ENCODE results near the gene SGF29.
"Not testable (repeated sequence)": the region's sequence is repeated elsewhere in the genome, so short reads cannot be mapped to it uniquely, and the experiment has no call there.

The SGF29 gene

GRCh38 chr16:28603381-28604185 is 49.9 kb downstream of the SGF29 start:
- no peak for ATAC-seq (ENCODE audit: low read depth)
- Mint-ChIP-seq H3K9me3 (no peaks in the 10 kb centered on the region), H3K27ac (no peak overlapping the region), H3K27me3 (no peaks in the 10 kb centered on the region), H3K36me3 (no peaks in the 10 kb centered on the region), H3K4me1 (peaks cover 3% of the 10 kb centered on the region), H3K4me3 (no peak overlapping the region)
- DNase-seq (ENCODE audit: low spot score in 2 of 2): no peak

DNA sequence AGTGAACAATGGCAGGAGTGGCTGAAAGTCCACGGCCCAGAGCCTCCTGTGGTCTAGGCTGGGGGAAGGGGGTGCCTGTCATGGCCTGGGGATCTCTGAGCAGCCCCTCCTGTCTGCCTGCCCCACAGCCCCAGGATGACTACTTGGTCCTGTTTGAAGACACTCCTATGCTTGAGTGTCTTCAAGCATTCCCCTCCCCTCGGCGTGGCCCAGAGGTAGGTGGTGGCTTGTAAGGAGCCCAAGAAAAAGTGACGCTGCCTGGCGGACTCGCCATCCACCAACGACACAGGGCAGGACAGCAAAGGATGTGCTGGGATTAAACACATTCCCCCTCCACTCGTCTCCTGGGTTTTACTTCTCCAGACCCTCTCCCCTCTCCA is 50.5 kb downstream of the SGF29 start:
- Mint-ChIP-seq H3K36me3 (no peaks in the 10 kb centered on the region), H3K9me3 (no peaks in the 10 kb centered on the region), H3K27ac (no peak overlapping the region), H3K4me3 (no peak overlapping the region), H3K27me3 (no peaks in the 10 kb centered on the region), H3K4me1 (peaks cover 3% of the 10 kb centered on the region)
- DNase-seq (ENCODE audit: low spot score in 2 of 2) (no peak), ATAC-seq (ENCODE audit: low read depth) (no peak)

DNA sequence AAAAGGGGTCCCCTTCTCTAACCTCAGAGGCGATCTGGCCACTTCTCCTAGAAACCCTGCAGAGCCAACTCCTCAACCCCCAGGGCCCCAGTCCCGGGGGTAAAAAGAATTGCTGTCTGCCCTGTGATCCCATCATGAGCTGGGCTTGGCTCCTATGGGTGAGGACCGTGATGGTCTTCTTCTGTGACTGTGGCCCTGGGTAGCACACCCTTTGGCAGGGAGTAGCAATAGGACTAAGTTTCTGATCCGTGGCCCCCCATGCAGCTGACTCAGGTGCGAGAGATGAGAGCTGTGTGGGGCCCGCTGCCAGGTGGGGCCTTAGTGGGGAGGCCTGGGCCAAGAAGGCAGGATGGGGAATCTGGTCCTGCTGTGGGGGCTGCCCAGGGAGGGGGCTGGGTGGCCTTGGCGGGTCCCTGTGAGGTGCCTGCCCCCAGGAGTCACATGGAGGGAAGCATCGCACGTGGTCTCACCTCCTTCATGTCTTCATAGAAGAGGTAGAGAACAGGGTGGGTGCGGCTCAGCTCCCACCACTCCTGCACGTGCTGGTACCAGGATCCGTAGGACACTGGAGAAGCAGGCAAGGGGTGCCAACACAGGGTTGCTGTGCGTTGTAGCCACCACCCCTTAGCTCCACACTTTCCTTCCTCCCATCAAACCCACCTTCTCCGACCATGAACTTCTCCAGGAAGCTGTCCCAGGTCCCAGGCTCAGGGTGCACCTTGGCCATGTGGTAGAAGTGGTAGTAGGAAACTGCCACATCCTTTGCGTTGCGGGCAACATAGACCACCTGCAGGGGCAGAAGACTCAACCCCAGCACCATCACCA is 52.8 kb downstream of the SGF29 start:
- Mint-ChIP-seq H3K4me3 (no peak overlapping the region), H3K27me3 (no peaks in the 10 kb centered on the region), H3K4me1 (peaks cover 5% of the 10 kb centered on the region), H3K36me3 (no peaks in the 10 kb centered on the region), H3K9me3 (no peaks in the 10 kb centered on the region), H3K27ac (no peak overlapping the region)
- ATAC-seq (ENCODE audit: low read depth) (no peak), DNase-seq (ENCODE audit: low spot score in 2 of 2) (no peak)

DNA sequence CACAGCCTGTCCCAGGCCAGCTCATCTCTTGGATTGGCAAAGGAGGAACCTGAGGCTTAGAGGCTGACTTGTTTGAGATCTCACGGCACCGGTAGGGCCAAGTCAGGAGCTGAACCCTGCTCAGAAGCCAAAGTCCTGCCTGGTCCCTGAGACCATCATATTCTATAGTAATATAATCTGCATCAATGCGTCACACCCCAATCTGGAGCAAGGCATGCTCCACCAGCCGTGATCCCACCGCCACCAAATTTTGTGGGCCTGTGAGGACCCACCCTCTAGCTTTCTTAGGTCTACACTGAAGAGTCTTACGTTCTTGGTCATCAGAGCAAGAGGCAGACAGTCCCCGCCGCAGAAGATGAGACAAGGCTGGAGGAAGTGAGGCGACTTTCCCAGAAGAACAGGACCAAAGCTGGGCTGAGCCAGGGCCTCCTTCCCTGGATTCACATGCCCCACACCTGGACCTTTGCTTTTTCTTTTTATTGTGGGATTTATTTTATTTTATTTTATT is 53.5 kb downstream of the SGF29 start:
- DNase-seq (ENCODE audit: low spot score in 2 of 2) (no peak), ATAC-seq (ENCODE audit: low read depth) (no peak)
- peaks cover 5% of the 10 kb centered on the region for H3K4me1 Mint-ChIP-seq
- H3K4me3 Mint-ChIP-seq: no peak overlapping the region
- no peaks in the 10 kb centered on the region for H3K9me3 Mint-ChIP-seq
- no peaks in the 10 kb centered on the region for H3K36me3 Mint-ChIP-seq
- no peak overlapping the region for H3K27ac Mint-ChIP-seq
- H3K27me3 Mint-ChIP-seq: no peaks in the 10 kb centered on the region

- H3K4me1 Mint-ChIP-seq; H3K9me3 Mint-ChIP-seq; H3K27me3 Mint-ChIP-seq; H3K4me3 Mint-ChIP-seq; H3K27ac Mint-ChIP-seq; DNase-seq (ENCODE audit: low spot score in 2 of 2); ATAC-seq (ENCODE audit: low read depth); H3K36me3 Mint-ChIP-seq: not testable (repeated sequence)
These were observed 54.2 kb downstream of the SGF29 start for GRCh38 chr16:28607681-28608495.

DNA sequence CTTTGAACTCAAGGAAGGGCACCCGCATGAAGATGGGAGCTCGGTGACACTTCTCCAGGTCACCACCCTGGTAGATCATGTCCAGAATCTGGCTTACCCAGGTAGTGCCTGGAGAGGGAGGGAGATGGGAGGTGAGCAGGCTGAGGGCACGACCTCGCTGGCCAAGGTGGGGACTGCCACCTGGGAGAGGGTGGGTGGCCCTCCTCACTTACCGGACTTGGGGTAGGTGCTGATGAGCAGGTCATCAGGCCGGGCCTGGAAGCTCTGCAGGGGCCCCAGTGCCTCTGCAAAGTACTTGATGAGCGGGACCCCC is 54.7 kb downstream of the SGF29 start:
- not testable (repeated sequence) for H3K36me3 Mint-ChIP-seq; ATAC-seq (ENCODE audit: low read depth); H3K9me3 Mint-ChIP-seq; H3K4me1 Mint-ChIP-seq; H3K4me3 Mint-ChIP-seq; H3K27me3 Mint-ChIP-seq; DNase-seq (ENCODE audit: low spot score in 2 of 2); H3K27ac Mint-ChIP-seq

DNA sequence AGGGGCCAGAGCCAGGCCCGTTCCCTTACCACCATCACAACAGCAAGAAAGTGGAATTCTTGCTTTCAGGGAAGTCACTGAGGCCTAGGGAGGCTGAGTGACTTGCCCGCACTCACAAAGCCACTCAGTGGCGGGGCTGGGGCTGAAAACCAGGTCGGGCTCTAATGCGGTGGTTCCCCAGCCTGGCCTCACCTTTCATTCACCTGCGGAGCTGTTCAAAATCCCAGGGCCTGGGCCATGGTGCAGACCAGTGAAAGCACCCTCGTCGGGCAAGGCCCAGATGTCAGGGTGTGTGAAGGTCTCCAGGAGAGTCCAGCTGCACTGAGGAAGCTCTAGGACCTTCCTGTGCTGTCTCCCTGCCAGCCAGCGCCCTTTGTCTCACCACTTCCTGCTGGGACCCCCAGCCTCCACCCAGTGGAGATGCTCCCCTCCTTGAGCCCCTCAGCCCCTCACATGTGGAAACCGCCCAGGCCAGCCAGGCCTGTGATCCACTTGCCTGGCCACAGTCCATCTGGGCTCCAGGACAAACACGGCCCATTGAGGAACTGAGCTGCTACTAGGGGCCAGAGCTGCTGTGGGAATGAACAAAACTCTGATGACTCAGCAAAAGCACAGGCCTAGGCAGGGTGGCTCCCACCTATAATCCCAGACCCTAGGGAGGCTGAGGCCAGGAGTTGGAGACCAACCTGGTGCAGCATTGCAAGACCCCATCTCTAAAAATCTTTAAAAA is 55.3 kb downstream of the SGF29 start:
- DNase-seq (ENCODE audit: low spot score in 2 of 2); H3K36me3 Mint-ChIP-seq; H3K4me1 Mint-ChIP-seq; ATAC-seq (ENCODE audit: low read depth); H3K4me3 Mint-ChIP-seq; H3K27ac Mint-ChIP-seq; H3K27me3 Mint-ChIP-seq; H3K9me3 Mint-ChIP-seq: not testable (repeated sequence)

DNA sequence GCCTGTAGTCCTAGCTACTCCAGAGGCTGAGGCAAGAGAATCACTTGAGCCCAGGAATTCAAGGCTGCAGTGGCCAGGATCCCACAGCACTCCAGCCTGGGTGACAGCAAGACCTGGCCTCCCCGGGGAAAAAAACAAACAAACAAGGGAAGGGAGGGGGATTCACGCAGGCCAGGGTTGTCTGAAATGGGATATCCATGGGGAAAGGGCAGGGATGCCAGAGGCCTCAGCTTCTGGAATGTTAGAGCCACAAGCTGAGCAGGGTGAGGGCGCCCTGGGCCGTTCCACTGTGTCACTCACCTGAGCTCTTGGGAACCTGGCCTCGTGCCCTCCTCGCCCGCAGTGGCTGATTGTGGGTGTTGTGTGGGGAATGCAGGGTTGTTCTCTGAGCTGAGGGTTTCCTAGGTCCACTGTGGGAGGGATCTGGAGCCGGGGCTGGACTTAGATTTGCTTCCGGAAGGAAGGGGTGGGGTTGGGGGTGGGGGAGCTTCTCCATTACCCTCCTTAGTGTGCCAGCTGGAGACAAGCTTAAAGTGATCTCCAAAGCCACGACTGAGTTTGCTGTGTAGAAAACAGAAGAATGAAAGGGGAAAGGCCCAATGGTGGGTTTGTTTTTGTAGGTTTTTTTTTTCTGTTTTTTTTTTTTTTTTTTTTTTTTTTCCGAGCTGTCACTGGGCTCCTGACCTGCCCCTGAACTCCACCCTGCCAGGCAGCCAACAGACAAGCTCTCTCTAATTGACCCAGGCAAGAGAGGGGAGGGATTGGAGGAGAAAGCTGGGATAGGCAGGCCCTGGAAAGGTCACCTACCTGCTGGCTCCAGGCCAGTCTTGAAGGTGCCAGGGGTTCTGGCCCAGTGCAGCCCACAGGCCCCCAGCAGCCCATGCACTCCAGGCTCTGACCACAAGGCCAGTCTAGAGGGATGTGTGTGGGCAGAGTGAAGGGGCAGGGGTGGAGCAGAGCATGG is 56.2 kb downstream of the SGF29 start, which contains the start of gene SULT1A1:
TSS of gene SULT1A1 (minus strand) at position 414 of the 964 bp plus-strand sequence. CDS start 1,189 bp downstream, outside the sequence.
- Mint-ChIP-seq H3K27ac (no peak within 1 kb of the TSS), H3K4me3 (no peak within 1 kb of the TSS)

GRCh38 chr16:28610595-28611191 is 57.0 kb downstream of the SGF29 start:
- ATAC-seq (ENCODE audit: low read depth): no peak
- H3K27ac Mint-ChIP-seq: no peak overlapping the region
- no peak for DNase-seq (ENCODE audit: low spot score in 2 of 2)
- no peaks in the 10 kb centered on the region for H3K36me3 Mint-ChIP-seq
- H3K4me1 Mint-ChIP-seq: peaks cover 6% of the 10 kb centered on the region
- H3K4me3 Mint-ChIP-seq: peak overlapping the region; percentile 21
- no peaks in the 10 kb centered on the region for H3K9me3 Mint-ChIP-seq
- no peaks in the 10 kb centered on the region for H3K27me3 Mint-ChIP-seq

More for the DNA sequence above, 56.2 kb downstream of the SGF29 start, which contains the start of gene SULT1A1:
- no peaks in the 10 kb centered on the region for H3K27me3 Mint-ChIP-seq
- ATAC-seq (ENCODE audit: low read depth) (no peak), DNase-seq (ENCODE audit: low spot score in 2 of 2) (no peak)
- H3K36me3 Mint-ChIP-seq: no peaks in the 10 kb centered on the region
- H3K4me1 Mint-ChIP-seq: peaks cover 3% of the 10 kb centered on the region
- H3K9me3 Mint-ChIP-seq: no peaks in the 10 kb centered on the region

DNA sequence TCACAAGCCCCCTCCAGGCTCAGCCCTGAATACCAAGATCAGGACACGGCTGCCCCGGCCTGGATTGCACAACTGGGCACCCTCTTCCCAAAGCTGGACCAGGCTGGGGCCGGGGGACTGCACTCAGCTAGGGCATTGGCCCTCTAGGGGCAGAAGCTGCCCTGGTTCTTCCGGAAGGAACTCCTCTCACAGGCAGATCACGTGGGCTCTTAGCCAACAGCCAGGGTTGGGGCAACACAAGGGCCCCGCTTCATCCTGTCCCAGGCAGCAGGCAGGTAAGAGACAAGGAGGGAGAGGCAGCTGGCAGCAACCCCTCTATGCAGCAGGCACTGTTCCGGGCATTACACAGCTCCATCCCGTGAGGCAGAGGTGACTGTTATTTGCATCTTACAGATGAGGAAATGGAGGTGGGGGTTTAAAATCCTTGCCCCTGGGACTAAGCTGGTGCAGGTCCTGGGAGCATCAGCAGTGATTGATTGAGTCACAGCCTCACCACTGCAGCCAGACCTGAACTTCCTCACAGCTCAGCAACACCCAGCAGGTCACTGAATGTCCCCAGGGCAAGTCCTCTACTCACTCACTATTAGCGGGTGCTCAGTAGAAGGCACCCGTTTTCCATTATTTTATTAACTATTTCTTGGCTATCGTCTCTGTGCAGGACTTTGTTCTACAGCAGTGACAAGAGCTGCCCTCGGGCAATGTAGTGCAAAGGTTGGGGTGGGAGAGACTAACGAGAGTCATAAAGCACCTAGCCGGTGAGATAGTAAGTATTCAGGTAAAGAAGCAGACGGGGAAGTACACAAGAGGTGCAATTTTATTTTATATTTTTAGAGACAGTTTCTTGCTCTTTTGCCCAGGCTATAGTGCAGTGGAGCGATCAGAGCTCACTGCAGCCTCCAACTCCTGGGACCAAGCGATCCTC is 58.9 kb downstream of the SGF29 start:
- not testable (repeated sequence) for H3K9me3 Mint-ChIP-seq; H3K27me3 Mint-ChIP-seq; H3K36me3 Mint-ChIP-seq; DNase-seq (ENCODE audit: low spot score in 2 of 2); H3K4me3 Mint-ChIP-seq; H3K27ac Mint-ChIP-seq
- H3K4me1 Mint-ChIP-seq: peaks cover 13% of the 10 kb centered on the region
- peak; percentile 88 for ATAC-seq (ENCODE audit: low read depth)

- H3K36me3 Mint-ChIP-seq; H3K27ac Mint-ChIP-seq; H3K9me3 Mint-ChIP-seq; DNase-seq (ENCODE audit: low spot score in 2 of 2); H3K4me3 Mint-ChIP-seq; ATAC-seq (ENCODE audit: low read depth); H3K27me3 Mint-ChIP-seq: not testable (repeated sequence)
- H3K4me1 Mint-ChIP-seq: peaks cover 17% of the 10 kb centered on the region
These were observed 60.2 kb downstream of the SGF29 start for GRCh38 chr16:28613912-28614311.

Data from memory B cell (primary cell).